Panc1 (cell line): ENCODE data around the gene MYL10. TPM values are rescaled to one million over a fixed set of nuclear protein-coding genes. Genes with fewer than 3 reads are reported as not detected.

Source experiments
- ATAC-seq: fragments of 200-7000 bp; cut with Tn5 transposase; 2 replicates; pipeline ENCODE4 v1.9.1; 2020; ENCODE audit warnings: mild to moderate bottlenecking, moderate library complexity
- BruUV-seq: library from RNA; stranded (reverse); fragments of 400-500 nt; replicated peaks from 2 replicates; lab custom pipeline; 2021; lab: Mats Ljungman, UMichigan
- CTCF ChIA-PET: fragments of 300-600 bp; sonication (Branson Sonifier 250); formaldehyde crosslinking; loops from one replicate; lab custom pipeline; 2022; ENCODE audit warnings: antibody characterized with exemption; lab: Charles Lee
- POLR2A ChIA-PET: fragments of 300-600 bp; sonication (Branson Sonifier 250); formaldehyde crosslinking; loops from one replicate; lab custom pipeline; 2022; ENCODE audit warnings: antibody characterized with exemption; lab: Charles Lee
- DNase-seq: peaks from one replicate; pipeline ENCODE4 v3.0.0-alpha.2; 2010; ENCODE audit warnings: low read depth, low spot score
- H3K27ac ChIP-seq: 2 replicates; pipeline ENCODE4 v1.5.1; 2011; ENCODE audit warnings: mild to moderate bottlenecking, low read length, inconsistent platforms
- H3K27me3 ChIP-seq: fragments of 200-500 bp; sonication (Bioruptor generic); 2 replicates; pipeline ENCODE4 v1.6.0; 2014; ENCODE audit warnings: low read length, inconsistent platforms; ENCODE audit not compliant: control insufficient read depth, insufficient read depth
- H3K36me3 ChIP-seq: fragments of 200-500 bp; sonication (Bioruptor generic); 2 replicates; pipeline ENCODE4 v1.5.1; 2014; ENCODE audit warnings: inconsistent platforms, mild to moderate bottlenecking, low read length, moderate library complexity; ENCODE audit not compliant: control insufficient read depth, insufficient read depth
- H3K4me1 ChIP-seq: 2 replicates; pipeline ENCODE4 v1.5.1; 2011; ENCODE audit warnings: inconsistent platforms, mild to moderate bottlenecking, low read length, moderate library complexity; ENCODE audit not compliant: control insufficient read depth, insufficient read depth
- H3K4me3 ChIP-seq, 2 experiments: 2 replicates each; pipeline ENCODE4 v1.5.1; 2011 to 2012; ENCODE audit warnings: low read depth in 2 of 2, low read length in 2 of 2, mild to moderate bottlenecking in 2 of 2, inconsistent platforms in 1 of 2, moderate library complexity in 1 of 2
- H3K9me3 ChIP-seq: fragments of 200-500 bp; sonication (Bioruptor generic); 2 replicates; pipeline ENCODE4 v1.5.1; 2014; ENCODE audit warnings: low read depth, mild to moderate bottlenecking, inconsistent platforms, low read length, moderate library complexity; ENCODE audit not compliant: control insufficient read depth, insufficient read depth
- CTCF ChIP-seq: fragments of 450-650 bp; IDR thresholded peaks from 2 replicates; pipeline ENCODE4 v1.5.1; 2017; ENCODE audit warnings: mild to moderate bottlenecking
- POLR2AphosphoS5 ChIP-seq: IDR thresholded peaks from 2 replicates; pipeline ENCODE4 v1.6.1; 2012; ENCODE audit warnings: mild to moderate bottlenecking, low read depth, low read length, moderate library complexity
- REST ChIP-seq, 2 experiments: IDR thresholded peaks; 2 replicates each; pipeline ENCODE4 v1.6.1; 2011 to 2012; ENCODE audit warnings: low read depth in 2 of 2, control low read depth in 1 of 2, low read length in 1 of 2, mild to moderate bottlenecking in 1 of 2, moderate library complexity in 1 of 2; ENCODE audit not compliant: insufficient read depth in 1 of 2
- SIN3A ChIP-seq: IDR thresholded peaks from 2 replicates; pipeline ENCODE4 v1.6.1; 2012; ENCODE audit warnings: low read depth, mild to moderate bottlenecking, low read length, moderate library complexity, borderline replicate concordance; ENCODE audit not compliant: insufficient read depth
- TCF7L2 ChIP-seq: IDR thresholded peaks from 2 replicates; pipeline ENCODE4 v1.6.1; 2011; ENCODE audit warnings: mild to moderate bottlenecking, low read depth, low read length, inconsistent platforms
- in situ Hi-C: cut with HindIII; loops from 2 replicates; pipeline ENCODE4 v1.10.0; 2016; ENCODE audit warnings: low sequenced_read_pairs, low pct_unique_long_range_greater_than_20kb
- intact Hi-C: fragments of 100-400 bp; cut with micrococcal nuclease; formaldehyde crosslinking; loops from one replicate; pipeline ENCODE4 v1.10.0; 2022; ENCODE audit not compliant: unreplicated experiment
- total RNA-seq: library from RNA; stranded (reverse); gene quantifications from one replicate; pipeline ENCODE4 v1.2.1, GENCODE V29; 2021; ENCODE audit not compliant: unreplicated experiment

Gene MYL10
- total RNA-seq, 1 experiment from 2014 or later, result not detected

DNA sequence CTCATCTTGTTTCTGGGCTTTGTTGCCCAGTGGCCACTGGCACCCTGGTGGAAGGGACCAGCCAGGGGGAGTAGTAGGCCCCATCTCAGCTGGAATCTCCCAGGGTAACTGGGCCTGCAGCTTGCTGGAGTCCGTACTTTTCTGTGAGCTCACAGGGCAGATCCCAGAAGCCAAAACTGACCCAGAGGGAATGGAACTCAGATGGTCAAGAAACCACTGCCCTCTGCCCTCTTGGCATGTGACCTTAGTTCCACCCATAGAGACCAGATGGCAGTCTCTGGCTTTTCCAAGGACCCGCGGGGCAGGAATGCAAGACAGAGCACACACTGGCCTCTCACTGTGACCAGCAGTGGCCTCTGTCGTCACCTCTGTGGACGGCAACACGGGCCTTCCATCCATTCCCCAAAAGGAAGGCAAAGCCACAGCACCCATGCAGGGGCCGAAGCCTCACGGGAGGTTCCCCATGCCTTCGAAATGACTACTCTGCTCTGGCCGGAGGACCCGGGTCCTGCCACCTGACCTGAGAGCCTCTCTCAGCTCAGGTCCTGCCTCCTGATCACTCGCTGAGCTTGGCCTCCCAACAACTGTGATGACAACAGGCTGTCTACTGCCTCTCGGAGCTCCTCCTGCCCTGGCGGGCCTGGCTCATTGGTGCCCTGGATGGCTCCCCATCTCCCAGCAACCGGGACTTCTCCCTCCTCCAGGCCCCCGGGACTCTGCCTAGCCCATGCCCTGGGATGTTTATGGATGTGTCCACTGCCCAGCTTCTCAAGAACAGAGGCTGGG is 29.9 kb downstream of the MYL10 start:
- Histone ChIP-seq H3K9me3 (no peaks in the 10 kb centered on the region), H3K4me1 (peaks cover 8% of the 10 kb centered on the region; the same call in 1 of the 2 replicates), H3K4me3 (no peak overlapping the region), H3K27me3 (no peaks in the 10 kb centered on the region), H3K36me3 (no peaks in the 10 kb centered on the region), H3K27ac (no peak overlapping the region)
- BruUV-seq, result no TSS peak
- intact Hi-C loops (no loop called here), in situ Hi-C loops (no loop called here)
- ATAC-seq (no peak), DNase-seq (no peak)
- POLR2A ChIA-PET, result no interaction called here
- TF ChIP-seq TCF7L2, result no peak
- no peak for TF ChIP-seq POLR2AphosphoS5
- TF ChIP-seq REST (IDR thresholded peaks at IDR 0.05; ENCODE audit: insufficient read depth in 1 of 2, low read depth in 2 of 2, low read length in 1 of 2), result no peak
- no peak for TF ChIP-seq SIN3A
- TF ChIP-seq CTCF, result no peak
- CTCF ChIA-PET, result no interaction called here

- no peak overlapping the region for H3K4me3 ChIP-seq
- no peak for ATAC-seq
- H3K4me1 ChIP-seq, result peaks cover 8% of the 10 kb centered on the region; the same call in 1 of the 2 replicates
- CTCF ChIA-PET, result no interaction called here
- in situ Hi-C loops, result no loop called here
- no peaks in the 10 kb centered on the region for H3K27me3 ChIP-seq
- intact Hi-C loops, result no loop called here
- no peak overlapping the region for H3K27ac ChIP-seq
- TF ChIP-seq CTCF (no peak), TCF7L2 (no peak), POLR2AphosphoS5 (no peak), REST (IDR thresholded peaks at IDR 0.05; ENCODE audit: insufficient read depth in 1 of 2, low read depth in 2 of 2, low read length in 1 of 2) (no peak), SIN3A (no peak)
- no TSS peak for BruUV-seq
- POLR2A ChIA-PET, result no interaction called here
- no peaks in the 10 kb centered on the region for H3K9me3 ChIP-seq
- DNase-seq, result no peak
- H3K36me3 ChIP-seq, result no peaks in the 10 kb centered on the region
Measured at GRCh38 chr7:101598422-101598985, 30.6 kb downstream of the MYL10 start.
